DOHH2 (cell line): Measurements from ENCODE around the gene GLI3.

ENCODE experiments used
- EZH2phosphoT487 ChIP-seq: fragments of 200-600 bp; sonication (generic); IDR thresholded peaks from 2 replicates; pipeline ENCODE4 v1.6.1; 2017; ENCODE audit warnings: borderline replicate concordance, mild to moderate bottlenecking, antibody characterized with exemption, low read length, moderate library complexity, mixed read lengths
- TF ChIP-seq, protein P1 (sequence below): fragments of 200-600 bp; sonication (generic); IDR thresholded peaks from one replicate; pipeline ENCODE4 v1.5.1; 2014; ENCODE audit warnings: antibody characterized with exemption, mild to moderate bottlenecking, low read depth, low read length; ENCODE audit not compliant: poor library complexity, severe bottlenecking

DNA sequence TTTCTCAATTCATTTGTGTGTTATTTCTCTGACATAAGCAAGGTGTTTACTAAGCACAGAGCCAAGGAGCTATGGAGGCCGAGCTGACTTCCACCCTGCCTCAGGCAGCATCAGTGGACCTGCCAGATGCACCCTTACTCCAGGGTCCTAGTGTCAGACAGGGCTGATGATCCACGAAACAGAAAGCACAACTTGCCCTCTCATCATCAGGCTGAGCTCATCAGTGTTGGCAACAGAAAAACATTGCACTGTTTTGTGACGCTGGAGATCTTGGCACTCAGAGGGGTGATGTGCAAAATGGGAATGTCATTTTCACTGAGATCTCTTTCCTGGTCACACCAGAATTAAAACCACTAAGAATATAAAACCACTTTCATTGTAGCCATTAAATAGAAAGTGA lies 201.8 kb downstream of the GLI3 start:
- TF ChIP-seq, protein P1, sequence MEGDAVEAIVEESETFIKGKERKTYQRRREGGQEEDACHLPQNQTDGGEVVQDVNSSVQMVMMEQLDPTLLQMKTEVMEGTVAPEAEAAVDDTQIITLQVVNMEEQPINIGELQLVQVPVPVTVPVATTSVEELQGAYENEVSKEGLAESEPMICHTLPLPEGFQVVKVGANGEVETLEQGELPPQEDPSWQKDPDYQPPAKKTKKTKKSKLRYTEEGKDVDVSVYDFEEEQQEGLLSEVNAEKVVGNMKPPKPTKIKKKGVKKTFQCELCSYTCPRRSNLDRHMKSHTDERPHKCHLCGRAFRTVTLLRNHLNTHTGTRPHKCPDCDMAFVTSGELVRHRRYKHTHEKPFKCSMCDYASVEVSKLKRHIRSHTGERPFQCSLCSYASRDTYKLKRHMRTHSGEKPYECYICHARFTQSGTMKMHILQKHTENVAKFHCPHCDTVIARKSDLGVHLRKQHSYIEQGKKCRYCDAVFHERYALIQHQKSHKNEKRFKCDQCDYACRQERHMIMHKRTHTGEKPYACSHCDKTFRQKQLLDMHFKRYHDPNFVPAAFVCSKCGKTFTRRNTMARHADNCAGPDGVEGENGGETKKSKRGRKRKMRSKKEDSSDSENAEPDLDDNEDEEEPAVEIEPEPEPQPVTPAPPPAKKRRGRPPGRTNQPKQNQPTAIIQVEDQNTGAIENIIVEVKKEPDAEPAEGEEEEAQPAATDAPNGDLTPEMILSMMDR: no peak
- no peak for TF ChIP-seq EZH2phosphoT487
